HFF-Myc (cell line): ENCODE results near the gene HDAC4.

Source experiments
- DNase-seq: peaks from one replicate; pipeline ENCODE4 v3.0.0-alpha.2; 2011; ENCODE audit warnings: low read depth; ENCODE audit errors: extremely low read depth
- H3K4me3 ChIP-seq: replicated peaks from 2 replicates; pipeline ENCODE4 v1.5.1; 2011; ENCODE audit warnings: low read depth, mild to moderate bottlenecking, control low read depth, low read length
- CTCF ChIP-seq: IDR thresholded peaks from 2 replicates; pipeline ENCODE4 v1.5.1; 2012; ENCODE audit warnings: mild to moderate bottlenecking, low read depth, low read length, control low read depth; ENCODE audit errors: missing control alignments

Gene HDAC4

GRCh38 chr2:239348563-239349452, 52.0 kb downstream of the HDAC4 start:
- no peak overlapping the region for H3K4me3 ChIP-seq
- no peak for DNase-seq
- TF ChIP-seq CTCF, result no peak

- DNase-seq, result no peak
- no peak for TF ChIP-seq CTCF
- no peak overlapping the region for H3K4me3 ChIP-seq
Measured at GRCh38 chr2:239346676-239347075, 54.1 kb downstream of the HDAC4 start.

GRCh38 chr2:239345251-239345650, 55.6 kb downstream of the HDAC4 start:
- TF ChIP-seq CTCF, result no peak
- H3K4me3 ChIP-seq, result no peak overlapping the region

GRCh38 chr2:239344857-239345216, 56.0 kb downstream of the HDAC4 start:
- no peak for TF ChIP-seq CTCF
- no peak overlapping the region for H3K4me3 ChIP-seq
- DNase-seq, result no peak

More at GRCh38 chr2:239345251-239345650, 55.6 kb downstream of the HDAC4 start:
- no peak for DNase-seq

GRCh38 chr2:239343946-239344856, 56.6 kb downstream of the HDAC4 start:
- no peak overlapping the region for H3K4me3 ChIP-seq
- no peak for TF ChIP-seq CTCF
- DNase-seq, result no peak

GRCh38 chr2:239343460-239343859, 57.4 kb downstream of the HDAC4 start:
- no peak for DNase-seq
- no peak for TF ChIP-seq CTCF
- H3K4me3 ChIP-seq, result no peak overlapping the region
